ENCODE results near the gene HDAC4. TPM values are rescaled to one million over a fixed set of nuclear protein-coding genes. Genes with fewer than 3 reads are reported as not detected.

The HDAC4 gene
- total and polyA plus RNA-seq, 10 of the 15 experiments (the other 5 are each of a cell fraction or from before 2014, with no cell fraction given): 0.22 to 15.7 (median 4.8) TPM

- BruUV-seq (replicated peaks): no TSS peak
- ChIA-PET POLR2A (no interaction called here), RAD21 (ENCODE audit: unreplicated experiment) (no interaction called here), SMC1A (ENCODE audit: uncharacterized antibody, unreplicated experiment) (no interaction called here), CTCF (no interaction called here)
- no peaks in the 10 kb centered on the region for H3K4me1 ChIP-seq (ENCODE audit: control insufficient read depth, insufficient read depth, low read length)
- no peaks in the 10 kb centered on the region for H3K27me3 ChIP-seq (replicated peaks in 1 of 2; ENCODE audit: control insufficient read depth in 2 of 2, insufficient read depth in 2 of 2, low read length in 1 of 2)
- intact Hi-C loops (cut with micrococcal nuclease; ENCODE audit: unreplicated experiment) (no loop called here), in situ Hi-C loops (cut with MboI) (no loop called here)
- WGBS (ENCODE audit: insufficient coverage, insufficient replicate concordance, low lambda C conversion rate, missing lambda C conversion rate): 75% methylated on average over 13 of the region's 14 CpGs
- ATAC-seq (no peak), DNase-seq (ENCODE audit: low read depth, low spot score) (no peak), FAIRE-seq (no peak)
- no peak overlapping the region for H3K4me3 ChIP-seq
- H2AFZ ChIP-seq (ENCODE audit: control insufficient read depth, low read depth, low read length): no peak overlapping the region
- H4K20me1 ChIP-seq (ENCODE audit: control insufficient read depth, insufficient read depth): peaks cover 4% of the 10 kb centered on the region; the same call in 1 of the 2 replicates
- no peak overlapping the region for H3K27ac ChIP-seq (ENCODE audit: control insufficient read depth, insufficient read depth)
- H3K4me2 ChIP-seq (ENCODE audit: control insufficient read depth, insufficient read depth): no peak overlapping the region
- H3K79me2 ChIP-seq (ENCODE audit: control insufficient read depth, insufficient read depth, low read length): no peaks in the 10 kb centered on the region
- H3K9ac ChIP-seq (ENCODE audit: control insufficient read depth, insufficient read depth, low read length): no peak overlapping the region
- no peaks in the 10 kb centered on the region for H3K36me3 ChIP-seq (ENCODE audit: control insufficient read depth in 2 of 2, insufficient read depth in 2 of 2, low read length in 1 of 2)
- no peaks in the 10 kb centered on the region for H3K9me3 ChIP-seq (replicated peaks; ENCODE audit: control insufficient read depth, insufficient read depth, low read length)
- TF ChIP-seq CHD2 (IDR thresholded peaks at IDR 0.05; ENCODE audit: borderline replicate concordance, low read depth, low read length): no peak
- no peak for TF ChIP-seq SKIL (IDR thresholded peaks at IDR 0.05; ENCODE audit: low read depth, poor library complexity, severe bottlenecking)
- TF ChIP-seq DPF2 (IDR thresholded peaks at IDR 0.05): no peak
- no peak for TF ChIP-seq GATAD2B (conservative IDR thresholded peaks at IDR 0.05; ENCODE audit: low read depth)
- no peak for TF ChIP-seq USF1 (IDR thresholded peaks at IDR 0.05; ENCODE audit: borderline replicate concordance, extremely low read length, insufficient read depth, low read depth, low read length)
- TF ChIP-seq ZNF592 (IDR thresholded peaks at IDR 0.05): no peak
- no peak for TF ChIP-seq ATF7 (IDR thresholded peaks at IDR 0.05; ENCODE audit: low read depth)
- TF ChIP-seq PAX5 (IDR thresholded peaks at IDR 0.05; ENCODE audit: borderline replicate concordance, low read depth, low read length): no peak
- TF ChIP-seq ATF2 (IDR thresholded peaks at IDR 0.05; ENCODE audit: low read length): no peak
- TF ChIP-seq EP300 (IDR thresholded peaks at IDR 0.05; ENCODE audit: borderline replicate concordance in 1 of 2, control insufficient read depth in 1 of 2, low read depth in 2 of 2, low read length in 2 of 2): no peak
- no peak for TF ChIP-seq ZZZ3 (IDR thresholded peaks at IDR 0.05; ENCODE audit: control insufficient read depth, insufficient read length, low read depth)
- TF ChIP-seq BRCA1 (IDR thresholded peaks at IDR 0.05; ENCODE audit: low read depth, low read length): no peak
Measured at GRCh38 chr2:239227661-239228371, 173.0 kb downstream of the HDAC4 start.

Data from GM12878 (cell line).